Astrocyte (in vitro differentiated cells and primary cell): ENCODE measurements around the gene B3GALT2. TPM values are rescaled to one million over a fixed set of nuclear protein-coding genes. Genes with fewer than 3 reads are reported as not detected.

Experiments used
- DNase-seq: peaks from one replicate; pipeline ENCODE4 v3.0.0-alpha.2; 2010; ENCODE audit warnings: low read depth
- FAIRE-seq: peaks from 2 replicates; lab custom pipeline; 2011; peaks lifted over from hg19 to GRCh38; lab: Jason Lieb, UNC
- H2AFZ ChIP-seq: 2 replicates; pipeline ENCODE4 v1.6.0; 2012; ENCODE audit warnings: low read depth, low read length, inconsistent platforms
- H3K27ac ChIP-seq: 2 replicates; pipeline ENCODE4 v1.5.1; 2011; ENCODE audit warnings: low read depth, low read length, inconsistent platforms
- H3K27me3 ChIP-seq: 2 replicates; pipeline ENCODE4 v1.6.0; 2011; ENCODE audit warnings: low read length, inconsistent platforms; ENCODE audit not compliant: insufficient read depth
- H3K36me3 ChIP-seq: 2 replicates; pipeline ENCODE4 v1.5.1; 2011; ENCODE audit warnings: low read length, inconsistent platforms; ENCODE audit not compliant: insufficient read depth
- H3K4me1 ChIP-seq: 2 replicates; pipeline ENCODE4 v1.5.1; 2011; ENCODE audit warnings: low read length, inconsistent platforms; ENCODE audit not compliant: insufficient read depth
- H3K4me2 ChIP-seq: 2 replicates; pipeline ENCODE4 v1.6.0; 2012; ENCODE audit warnings: low read length, inconsistent platforms
- H3K4me3 ChIP-seq: 2 replicates; pipeline ENCODE4 v1.5.1; 2011; ENCODE audit warnings: low read depth, mild to moderate bottlenecking, low read length, inconsistent platforms; ENCODE audit not compliant: insufficient read depth
- H3K79me2 ChIP-seq: 2 replicates; pipeline ENCODE4 v1.6.0; 2012; ENCODE audit warnings: mild to moderate bottlenecking, low read length, inconsistent platforms; ENCODE audit not compliant: insufficient read depth
- H3K9ac ChIP-seq: 2 replicates; pipeline ENCODE4 v1.6.0; 2012; ENCODE audit warnings: mild to moderate bottlenecking, low read length, inconsistent platforms
- H3K9me3 ChIP-seq: 2 replicates; pipeline ENCODE4 v1.5.1; 2012; ENCODE audit warnings: low read depth, mild to moderate bottlenecking, low read length, inconsistent platforms; ENCODE audit not compliant: insufficient read depth
- H4K20me1 ChIP-seq: 2 replicates; pipeline ENCODE4 v1.6.0; 2012; ENCODE audit warnings: low read length, inconsistent platforms; ENCODE audit not compliant: insufficient read depth
- H3K27ac Mint-ChIP-seq: one replicate; pipeline ENCODE4 v1.8.0; 2021; ENCODE audit warnings: mild to moderate bottlenecking, mixed read lengths; ENCODE audit not compliant: unreplicated experiment
- H3K27me3 Mint-ChIP-seq: one replicate; pipeline ENCODE4 v1.8.0; 2021; ENCODE audit warnings: low read depth, mixed read lengths; ENCODE audit not compliant: unreplicated experiment
- H3K36me3 Mint-ChIP-seq: one replicate; pipeline ENCODE4 v1.8.0; 2021; ENCODE audit warnings: low read depth, mixed read lengths; ENCODE audit not compliant: unreplicated experiment
- H3K4me1 Mint-ChIP-seq: one replicate; pipeline ENCODE4 v1.8.0; 2021; ENCODE audit warnings: low read depth, mixed read lengths; ENCODE audit not compliant: unreplicated experiment
- H3K4me3 Mint-ChIP-seq: one replicate; pipeline ENCODE4 v1.8.0; 2021; ENCODE audit warnings: mild to moderate bottlenecking, moderate library complexity, mixed read lengths; ENCODE audit not compliant: unreplicated experiment
- H3K9me3 Mint-ChIP-seq: one replicate; pipeline ENCODE4 v1.8.0; 2021; ENCODE audit warnings: mild to moderate bottlenecking, mixed read lengths; ENCODE audit not compliant: unreplicated experiment
- CTCF ChIP-seq: IDR thresholded peaks from 2 replicates; pipeline ENCODE4 v1.5.1; 2011; ENCODE audit warnings: low read depth, mild to moderate bottlenecking, inconsistent platforms, low read length, moderate library complexity; ENCODE audit not compliant: insufficient read depth
- EZH2 ChIP-seq: IDR thresholded peaks from 2 replicates; pipeline ENCODE4 v1.6.1; 2012; ENCODE audit warnings: mild to moderate bottlenecking, low read length, inconsistent platforms; ENCODE audit not compliant: insufficient read depth
- total RNA-seq: library from RNA; stranded (reverse); gene quantifications from 2 replicates; pipeline ENCODE4 v1.2.1, GENCODE V29; 2021

The B3GALT2 gene
- total RNA-seq, 1 donor from 2014 or later = 0.39 TPM

GRCh38 chr1:193179094-193179493 lies 7.3 kb downstream of the B3GALT2 start:
- Mint-ChIP-seq H3K27ac (no peak overlapping the region), H3K27me3 (no peaks in the 10 kb centered on the region), H3K36me3 (no peaks in the 10 kb centered on the region), H3K4me3 (no peak overlapping the region), H3K4me1 (peaks cover 11% of the 10 kb centered on the region), H3K9me3 (no peaks in the 10 kb centered on the region)
- Histone ChIP-seq H3K36me3 (no peaks in the 10 kb centered on the region), H3K9ac (no peak overlapping the region), H3K79me2 (peaks cover 63% of the 10 kb centered on the region), H4K20me1 (peaks cover 45% of the 10 kb centered on the region), H3K4me1 (no peaks in the 10 kb centered on the region), H2AFZ (no peak overlapping the region), H3K27ac (no peak overlapping the region), H3K4me2 (no peak overlapping the region), H3K4me3 (no peak overlapping the region), H3K9me3 (no peaks in the 10 kb centered on the region), H3K27me3 (no peaks in the 10 kb centered on the region)
- DNase-seq (no peak), FAIRE-seq (no peak)
- TF ChIP-seq EZH2 = no peak
- no peak for TF ChIP-seq CTCF

GRCh38 chr1:193176788-193177187 lies 9.6 kb downstream of the B3GALT2 start:
- peaks cover 67% of the 10 kb centered on the region for H3K79me2 ChIP-seq
- H3K27ac ChIP-seq = no peak overlapping the region
- peaks cover 2% of the 10 kb centered on the region for H3K36me3 Mint-ChIP-seq
- H3K4me3 ChIP-seq = no peak overlapping the region
- H3K4me1 Mint-ChIP-seq = peaks cover 6% of the 10 kb centered on the region
- H3K4me3 Mint-ChIP-seq = no peak overlapping the region
- no peaks in the 10 kb centered on the region for H3K9me3 ChIP-seq
- DNase-seq (no peak), FAIRE-seq (no peak)
- no peaks in the 10 kb centered on the region for H3K27me3 Mint-ChIP-seq
- TF ChIP-seq CTCF (no peak), EZH2 (no peak)
- H4K20me1 ChIP-seq = peaks cover 44% of the 10 kb centered on the region
- no peaks in the 10 kb centered on the region for H3K9me3 Mint-ChIP-seq
- no peaks in the 10 kb centered on the region for H3K4me1 ChIP-seq
- no peaks in the 10 kb centered on the region for H3K36me3 ChIP-seq
- H2AFZ ChIP-seq = no peak overlapping the region
- no peak overlapping the region for H3K9ac ChIP-seq
- H3K4me2 ChIP-seq = no peak overlapping the region
- no peak overlapping the region for H3K27ac Mint-ChIP-seq
- H3K27me3 ChIP-seq = no peaks in the 10 kb centered on the region

GRCh38 chr1:193176113-193176512 lies 10.3 kb downstream of the B3GALT2 start:
- H3K27me3 Mint-ChIP-seq = no peaks in the 10 kb centered on the region
- no peaks in the 10 kb centered on the region for H3K9me3 ChIP-seq
- no peak overlapping the region for H3K4me3 ChIP-seq
- no peaks in the 10 kb centered on the region for H3K36me3 ChIP-seq
- no peaks in the 10 kb centered on the region for H3K4me1 ChIP-seq
- H3K79me2 ChIP-seq = peaks cover 70% of the 10 kb centered on the region
- no peak overlapping the region for H3K27ac Mint-ChIP-seq
- H3K36me3 Mint-ChIP-seq = peaks cover 5% of the 10 kb centered on the region
- no peak overlapping the region for H3K4me2 ChIP-seq
- no peaks in the 10 kb centered on the region for H3K27me3 ChIP-seq
- H3K27ac ChIP-seq = no peak overlapping the region
- peaks cover 44% of the 10 kb centered on the region for H4K20me1 ChIP-seq
- DNase-seq = no peak
- no peak overlapping the region for H2AFZ ChIP-seq
- no peak for FAIRE-seq
- no peaks in the 10 kb centered on the region for H3K9me3 Mint-ChIP-seq
- no peak overlapping the region for H3K9ac ChIP-seq
- peaks cover 1% of the 10 kb centered on the region for H3K4me1 Mint-ChIP-seq
- H3K4me3 Mint-ChIP-seq = no peak overlapping the region
- TF ChIP-seq CTCF = no peak
- TF ChIP-seq EZH2 = no peak
